Measurements from ENCODE around the gene PCBP3. TPM values are rescaled to one million over a fixed set of nuclear protein-coding genes. Genes with fewer than 3 reads are reported as not detected.

Gene PCBP3
- total RNA-seq, 1 experiment from 2014 or later, result not detected

DNA sequence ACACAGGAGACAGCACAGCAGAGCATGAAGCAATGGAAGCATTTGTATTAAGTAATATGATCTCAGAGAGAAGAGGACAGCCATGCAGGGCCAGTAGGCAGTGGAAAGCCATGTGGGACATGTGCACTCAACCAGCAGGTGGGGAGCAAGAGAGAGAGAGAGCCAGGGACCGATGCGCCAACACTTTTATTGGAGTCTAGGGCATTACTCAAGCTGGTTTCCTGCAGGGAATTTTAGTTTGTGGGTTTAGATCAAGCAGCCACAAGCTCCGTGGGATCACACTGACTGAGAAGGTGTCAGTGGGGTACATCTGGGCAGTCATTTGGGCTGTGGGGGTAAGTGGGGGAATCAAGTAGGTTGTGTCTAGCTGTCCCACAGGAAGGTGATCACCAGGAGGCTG, 137.1 kb downstream of the PCBP3 start:
- Histone ChIP-seq H2AFZ (no peak overlapping the region), H3F3A (ENCODE audit: insufficient read depth, low read depth) (no peaks in the 10 kb centered on the region), H3K27ac (no peak overlapping the region), H3K36me3 (ENCODE audit: low read depth) (no peaks in the 10 kb centered on the region), H3K79me2 (ENCODE audit: low read depth) (no peaks in the 10 kb centered on the region), H3K9me3 (ENCODE audit: insufficient read depth, low read depth) (no peaks in the 10 kb centered on the region), H3K4me2 (no peak overlapping the region), H3K4me1 (replicated peaks; ENCODE audit: insufficient read depth) (no peaks in the 10 kb centered on the region), H3K27me3 (ENCODE audit: insufficient read depth, low read depth) (peaks cover 27% of the 10 kb centered on the region), H4K20me1 (ENCODE audit: insufficient read depth) (no peaks in the 10 kb centered on the region), H3K9me2 (ENCODE audit: insufficient read depth) (no peaks in the 10 kb centered on the region), H3K4me3 (no peak overlapping the region)
- BruUV-seq (replicated peaks), result no TSS peak
- intact Hi-C loops (cut with micrococcal nuclease; ENCODE audit: unreplicated experiment), result no loop called here
- TF ChIP-seq, protein P1, sequence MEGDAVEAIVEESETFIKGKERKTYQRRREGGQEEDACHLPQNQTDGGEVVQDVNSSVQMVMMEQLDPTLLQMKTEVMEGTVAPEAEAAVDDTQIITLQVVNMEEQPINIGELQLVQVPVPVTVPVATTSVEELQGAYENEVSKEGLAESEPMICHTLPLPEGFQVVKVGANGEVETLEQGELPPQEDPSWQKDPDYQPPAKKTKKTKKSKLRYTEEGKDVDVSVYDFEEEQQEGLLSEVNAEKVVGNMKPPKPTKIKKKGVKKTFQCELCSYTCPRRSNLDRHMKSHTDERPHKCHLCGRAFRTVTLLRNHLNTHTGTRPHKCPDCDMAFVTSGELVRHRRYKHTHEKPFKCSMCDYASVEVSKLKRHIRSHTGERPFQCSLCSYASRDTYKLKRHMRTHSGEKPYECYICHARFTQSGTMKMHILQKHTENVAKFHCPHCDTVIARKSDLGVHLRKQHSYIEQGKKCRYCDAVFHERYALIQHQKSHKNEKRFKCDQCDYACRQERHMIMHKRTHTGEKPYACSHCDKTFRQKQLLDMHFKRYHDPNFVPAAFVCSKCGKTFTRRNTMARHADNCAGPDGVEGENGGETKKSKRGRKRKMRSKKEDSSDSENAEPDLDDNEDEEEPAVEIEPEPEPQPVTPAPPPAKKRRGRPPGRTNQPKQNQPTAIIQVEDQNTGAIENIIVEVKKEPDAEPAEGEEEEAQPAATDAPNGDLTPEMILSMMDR (conservative IDR thresholded peaks at IDR 0.05), result no peak
- TF ChIP-seq EZH2 (IDR thresholded peaks at IDR 0.05; ENCODE audit: low read depth), result no peak
- DNase-seq, result no peak
- ChIA-PET POLR2A (ENCODE audit: unreplicated experiment) (interaction anchor here (0.6 kb wide), 1 partner anchor 56 kb away, joined by 4 read pairs; no protein-coding TSS in a partner anchor), CTCF (no interaction called here)

DNA sequence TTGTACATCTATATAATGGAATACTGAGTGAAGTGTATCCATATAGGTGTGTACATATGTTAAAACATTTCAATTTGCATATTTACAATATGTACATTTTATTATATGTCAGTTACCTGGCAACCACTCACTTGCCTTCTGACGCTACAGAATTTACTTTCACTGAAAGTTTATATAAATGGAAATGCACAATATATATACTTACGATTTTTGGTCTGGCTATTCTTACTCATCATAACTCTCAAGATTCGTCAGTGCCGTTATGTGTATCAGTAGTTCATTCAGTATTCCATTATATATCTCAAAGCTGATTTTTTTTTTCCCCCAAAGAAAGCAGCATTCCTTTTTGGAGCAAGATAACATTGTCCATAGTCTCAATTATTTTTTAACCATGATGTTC, 138.2 kb downstream of the PCBP3 start:
- no peaks in the 10 kb centered on the region for H3K9me3 ChIP-seq (ENCODE audit: insufficient read depth, low read depth)
- no peaks in the 10 kb centered on the region for H3K36me3 ChIP-seq (ENCODE audit: low read depth)
- no peak overlapping the region for H3K4me3 ChIP-seq
- no peaks in the 10 kb centered on the region for H4K20me1 ChIP-seq (ENCODE audit: insufficient read depth)
- intact Hi-C loops (cut with micrococcal nuclease; ENCODE audit: unreplicated experiment), result no loop called here
- no peak overlapping the region for H2AFZ ChIP-seq
- H3K27ac ChIP-seq, result no peak overlapping the region
- ChIA-PET POLR2A (ENCODE audit: unreplicated experiment) (no interaction called here), CTCF (no interaction called here)
- no peaks in the 10 kb centered on the region for H3F3A ChIP-seq (ENCODE audit: insufficient read depth, low read depth)
- BruUV-seq (replicated peaks), result no TSS peak
- no peaks in the 10 kb centered on the region for H3K9me2 ChIP-seq (ENCODE audit: insufficient read depth)
- no peak for DNase-seq
- H3K4me1 ChIP-seq (replicated peaks; ENCODE audit: insufficient read depth), result no peaks in the 10 kb centered on the region
- H3K4me2 ChIP-seq, result no peak overlapping the region
- peaks cover 34% of the 10 kb centered on the region for H3K27me3 ChIP-seq (ENCODE audit: insufficient read depth, low read depth)
- no peaks in the 10 kb centered on the region for H3K79me2 ChIP-seq (ENCODE audit: low read depth)
- TF ChIP-seq, protein P1 (conservative IDR thresholded peaks at IDR 0.05), result no peak

DNA sequence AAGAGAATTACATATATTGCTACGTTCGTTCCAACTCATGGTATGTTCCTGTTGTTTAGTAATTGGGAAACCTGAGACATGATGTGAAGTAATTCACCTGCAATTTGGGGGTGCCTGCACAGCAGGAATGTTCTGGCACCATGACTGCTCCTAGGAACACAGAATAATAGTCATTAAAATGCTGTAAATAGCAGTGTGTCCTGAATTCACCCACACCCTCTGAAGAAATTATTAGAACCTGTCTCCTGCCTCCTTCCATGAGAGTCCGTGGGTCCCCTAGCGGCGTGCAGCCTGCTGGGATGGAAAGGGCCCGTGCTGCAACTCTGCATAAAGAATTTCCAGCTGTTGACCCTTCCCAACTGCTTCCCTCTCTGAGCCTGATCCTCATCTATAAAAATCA, 143.1 kb downstream of the PCBP3 start:
- no TSS peak for BruUV-seq (replicated peaks)
- H3K9me2 ChIP-seq (ENCODE audit: insufficient read depth), result no peaks in the 10 kb centered on the region
- no peak overlapping the region for H3K27ac ChIP-seq
- H3K79me2 ChIP-seq (ENCODE audit: low read depth), result no peaks in the 10 kb centered on the region
- no peaks in the 10 kb centered on the region for H3F3A ChIP-seq (ENCODE audit: insufficient read depth, low read depth)
- ChIA-PET CTCF (no interaction called here), POLR2A (ENCODE audit: unreplicated experiment) (no interaction called here)
- no peaks in the 10 kb centered on the region for H3K4me1 ChIP-seq (replicated peaks; ENCODE audit: insufficient read depth)
- no peak overlapping the region for H2AFZ ChIP-seq
- TF ChIP-seq, protein P1 (conservative IDR thresholded peaks at IDR 0.05), result no peak
- no peak for TF ChIP-seq EZH2 (IDR thresholded peaks at IDR 0.05; ENCODE audit: low read depth)
- DNase-seq, result no peak
- H3K9me3 ChIP-seq (ENCODE audit: insufficient read depth, low read depth), result no peaks in the 10 kb centered on the region
- H3K36me3 ChIP-seq (ENCODE audit: low read depth), result no peaks in the 10 kb centered on the region
- H3K27me3 ChIP-seq (ENCODE audit: insufficient read depth, low read depth), result peaks cover 75% of the 10 kb centered on the region
- H3K4me2 ChIP-seq, result no peak overlapping the region
- intact Hi-C loops (cut with micrococcal nuclease; ENCODE audit: unreplicated experiment), result no loop called here
- H3K4me3 ChIP-seq, result no peak overlapping the region
- H4K20me1 ChIP-seq (ENCODE audit: insufficient read depth), result no peaks in the 10 kb centered on the region
